Keratinocyte (primary cell): ENCODE results near the gene GP9. TPM values are rescaled to one million over a fixed set of nuclear protein-coding genes. Genes with fewer than 3 reads are reported as not detected.
"Not testable (repeated sequence)": the region's sequence is repeated elsewhere in the genome, so short reads cannot be mapped to it uniquely, and the experiment has no call there.

ENCODE experiments used
- DNase-seq: peaks from one replicate; pipeline ENCODE4 v3.0.0-alpha.2; 2011; ENCODE audit warnings: low read depth, missing footprints, low spot score
- FAIRE-seq: peaks from 2 replicates; lab custom pipeline; 2011; peaks lifted over from hg19 to GRCh38; lab: Jason Lieb, UNC
- H2AFZ ChIP-seq: 2 replicates; pipeline ENCODE4 v1.6.0; 2012; ENCODE audit warnings: low read length, control low read depth, inconsistent platforms; ENCODE audit not compliant: control insufficient read depth
- H3K27ac ChIP-seq: 2 replicates; pipeline ENCODE4 v1.5.1; 2011; ENCODE audit warnings: low read length; ENCODE audit not compliant: control insufficient read depth, insufficient read depth
- H3K27me3 ChIP-seq: 3 replicates; pipeline ENCODE4 v1.6.0; 2011; ENCODE audit warnings: low read length; ENCODE audit not compliant: control insufficient read depth, insufficient read depth; ENCODE audit errors: extremely low read depth
- H3K36me3 ChIP-seq, 2 experiments: 2 replicates in 1 of 2; 3 replicates in 1 of 2; pipeline ENCODE4 v1.5.1; 2011; ENCODE audit warnings: low read length in 2 of 2, mild to moderate bottlenecking in 1 of 2; ENCODE audit not compliant: control insufficient read depth in 2 of 2, insufficient read depth in 2 of 2; ENCODE audit errors: extremely low read depth in 1 of 2
- H3K4me1 ChIP-seq: 3 replicates; pipeline ENCODE4 v1.5.1; 2011; ENCODE audit warnings: low read length; ENCODE audit not compliant: control insufficient read depth, insufficient read depth; ENCODE audit errors: extremely low read depth
- H3K4me2 ChIP-seq: 3 replicates; pipeline ENCODE4 v1.6.0; 2011; ENCODE audit warnings: low read depth, low read length; ENCODE audit not compliant: control insufficient read depth, insufficient read depth; ENCODE audit errors: extremely low read depth
- H3K4me3 ChIP-seq, 3 experiments: fragments of 200-600 bp in 1 of 3; sonication (generic) in 1 of 3; 2 replicates in 2 of 3; 3 replicates in 1 of 3; pipeline ENCODE4 v1.5.1; 2011 to 2016; ENCODE audit warnings: low read length in 3 of 3, mild to moderate bottlenecking in 3 of 3, control low read depth in 2 of 3, inconsistent platforms in 1 of 3, low read depth in 1 of 3, mixed read lengths in 1 of 3, mixed run types in 1 of 3, moderate library complexity in 1 of 3; ENCODE audit not compliant: control insufficient read depth in 2 of 3, insufficient read depth in 2 of 3; ENCODE audit errors: extremely low read depth in 1 of 3
- H3K79me2 ChIP-seq: 2 replicates; pipeline ENCODE4 v1.6.0; 2012; ENCODE audit warnings: low read length; ENCODE audit not compliant: control insufficient read depth, insufficient read depth
- H3K9ac ChIP-seq: 3 replicates; pipeline ENCODE4 v1.6.0; 2011; ENCODE audit warnings: low read length; ENCODE audit not compliant: control insufficient read depth, insufficient read depth; ENCODE audit errors: extremely low read depth
- H3K9me1 ChIP-seq: 3 replicates; pipeline ENCODE4 v1.6.0; 2011; ENCODE audit warnings: low read length; ENCODE audit not compliant: control insufficient read depth, insufficient read depth; ENCODE audit errors: extremely low read depth
- H3K9me3 ChIP-seq: 2 replicates; pipeline ENCODE4 v1.5.1; 2012; ENCODE audit warnings: low read depth, low read length; ENCODE audit not compliant: control insufficient read depth
- H4K20me1 ChIP-seq: 3 replicates; pipeline ENCODE4 v1.6.0; 2011; ENCODE audit warnings: low read length; ENCODE audit not compliant: control insufficient read depth, insufficient read depth; ENCODE audit errors: extremely low read depth
- EZH2 ChIP-seq: IDR thresholded peaks from one replicate; pipeline ENCODE4 v1.6.1; 2012; ENCODE audit warnings: inconsistent platforms, mild to moderate bottlenecking, low read length, moderate library complexity
- dilution Hi-C: fragments of 300-500 bp; cut with MboI; formaldehyde crosslinking; loops from one replicate; pipeline ENCODE4 v1.7.0; 2020; ENCODE audit warnings: low sequenced_read_pairs; ENCODE audit not compliant: extremely low pct_ligation_motif_present
- polyA plus RNA-seq, 5 experiments: library from polyadenylated mRNA; depleted of rRNA in 3 of 5; stranded (reverse) in 3 of 5; stranded (forward) in 1 of 5; unstranded in 1 of 5; fragments of >200 nt; gene quantifications; 1 replicate in 1 of 5; 2 replicates in 3 of 5; 3 replicates in 1 of 5; pipeline versions ENCODE4 v1.2.1 to v1.2.3, GENCODE V29; 2011 to 2012; ENCODE audit warnings: missing spikeins in 2 of 5, low read depth in 1 of 5, low replicate concordance in 1 of 5
- TF ChIP-seq, protein P1 (sequence below), 3 experiments: IDR thresholded peaks in 1 of 3; conservative IDR thresholded peaks in 1 of 3; optimal IDR thresholded peaks in 1 of 3; 2 replicates in 2 of 3; 3 replicates in 1 of 3; pipeline versions ENCODE3 to v1.5.1; 2011; ENCODE audit warnings: low read length in 3 of 3, mild to moderate bottlenecking in 3 of 3, moderate library complexity in 2 of 3, control low read depth in 1 of 3, inconsistent platforms in 1 of 3; ENCODE audit not compliant: insufficient read depth in 2 of 3; ENCODE audit errors: extremely low read depth in 1 of 3

GP9 gene
- polyA plus RNA-seq, 1 donor (not counting 4 experiments of a cell fraction or from before 2014, with no cell fraction given): not detected

- H3K27ac ChIP-seq: peak overlapping the region; percentile 24
- no peaks in the 10 kb centered on the region for H3K9me1 ChIP-seq
- dilution Hi-C loops: no loop called here
- no peaks in the 10 kb centered on the region for H3K27me3 ChIP-seq
- no peak overlapping the region for H2AFZ ChIP-seq
- no peaks in the 10 kb centered on the region for H4K20me1 ChIP-seq
- peaks cover 0 to 4% of the 10 kb centered on the region in 2 experiments for H3K36me3 ChIP-seq
- peak overlapping the region; percentile 45 for H3K4me2 ChIP-seq
- no peaks in the 10 kb centered on the region for H3K79me2 ChIP-seq
- H3K4me3 ChIP-seq: no peak overlapping the region
- H3K9ac ChIP-seq: peak overlapping the region; percentile 42
- no peak for FAIRE-seq
- TF ChIP-seq, protein P1, sequence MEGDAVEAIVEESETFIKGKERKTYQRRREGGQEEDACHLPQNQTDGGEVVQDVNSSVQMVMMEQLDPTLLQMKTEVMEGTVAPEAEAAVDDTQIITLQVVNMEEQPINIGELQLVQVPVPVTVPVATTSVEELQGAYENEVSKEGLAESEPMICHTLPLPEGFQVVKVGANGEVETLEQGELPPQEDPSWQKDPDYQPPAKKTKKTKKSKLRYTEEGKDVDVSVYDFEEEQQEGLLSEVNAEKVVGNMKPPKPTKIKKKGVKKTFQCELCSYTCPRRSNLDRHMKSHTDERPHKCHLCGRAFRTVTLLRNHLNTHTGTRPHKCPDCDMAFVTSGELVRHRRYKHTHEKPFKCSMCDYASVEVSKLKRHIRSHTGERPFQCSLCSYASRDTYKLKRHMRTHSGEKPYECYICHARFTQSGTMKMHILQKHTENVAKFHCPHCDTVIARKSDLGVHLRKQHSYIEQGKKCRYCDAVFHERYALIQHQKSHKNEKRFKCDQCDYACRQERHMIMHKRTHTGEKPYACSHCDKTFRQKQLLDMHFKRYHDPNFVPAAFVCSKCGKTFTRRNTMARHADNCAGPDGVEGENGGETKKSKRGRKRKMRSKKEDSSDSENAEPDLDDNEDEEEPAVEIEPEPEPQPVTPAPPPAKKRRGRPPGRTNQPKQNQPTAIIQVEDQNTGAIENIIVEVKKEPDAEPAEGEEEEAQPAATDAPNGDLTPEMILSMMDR (optimal IDR thresholded peaks at IDR 0.05 in 1 of 3, IDR thresholded peaks at IDR 0.05 in 1 of 3, conservative IDR thresholded peaks at IDR 0.05 in 1 of 3; ENCODE audit: extremely low read depth in 1 of 3, insufficient read depth in 2 of 3, low read length in 3 of 3): no peak
- no peak for TF ChIP-seq EZH2
- DNase-seq: peak; percentile 2
- no peaks in the 10 kb centered on the region for H3K9me3 ChIP-seq
- peaks cover 4% of the 10 kb centered on the region for H3K4me1 ChIP-seq
Measured at GRCh38 chr3:129087138-129087702, 26.6 kb downstream of the GP9 start.

DNA sequence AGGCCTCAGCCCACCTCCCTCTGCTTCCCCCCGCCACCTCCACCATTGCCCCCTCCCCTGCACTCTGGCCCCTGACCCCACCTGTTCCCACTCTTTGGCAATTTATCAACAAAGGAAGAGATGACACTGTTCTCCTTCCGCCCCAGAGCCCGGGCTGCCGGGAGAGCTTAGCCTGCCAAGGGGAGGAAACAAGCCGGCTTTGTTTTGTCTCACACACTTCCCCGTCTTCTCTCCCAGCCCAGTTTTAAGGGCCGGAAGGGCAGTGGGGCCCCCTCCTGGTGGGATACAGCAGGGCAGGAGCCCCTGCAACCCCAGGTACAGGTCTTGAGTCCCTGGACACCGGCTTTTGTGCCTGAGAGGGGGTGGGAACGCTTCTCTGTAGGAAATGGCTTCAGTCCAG is 27.3 kb downstream of the GP9 start:
- not testable (repeated sequence) for DNase-seq

DNA sequence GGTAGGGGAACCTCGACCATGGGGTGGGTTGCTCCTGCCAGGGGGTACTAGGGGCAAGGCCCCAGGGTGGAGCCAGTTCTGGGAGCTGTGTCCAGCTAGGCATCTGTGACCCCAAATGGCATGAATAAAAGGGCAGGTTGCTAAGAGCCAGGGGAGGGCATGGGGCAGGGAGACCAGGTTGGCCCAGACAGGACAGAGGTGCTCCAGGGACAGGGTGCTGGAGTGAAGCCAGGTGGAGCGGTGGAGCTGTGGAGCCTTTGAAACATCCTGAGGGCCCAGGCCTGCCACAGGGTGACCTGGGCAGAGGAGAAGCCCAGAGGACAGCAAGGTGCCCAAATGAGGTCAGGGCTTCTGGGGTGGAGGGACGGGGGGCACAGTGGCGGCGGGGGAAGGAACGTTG is 27.7 kb downstream of the GP9 start:
- DNase-seq, H3K4me1 ChIP-seq, H3K4me3 ChIP-seq, H3K9me3 ChIP-seq, H3K27ac ChIP-seq, H3K27me3 ChIP-seq, H3K9ac ChIP-seq, H3K4me2 ChIP-seq, H3K36me3 ChIP-seq, dilution Hi-C loops, H4K20me1 ChIP-seq, H3K79me2 ChIP-seq, FAIRE-seq, H2AFZ ChIP-seq, H3K9me1 ChIP-seq: not testable (repeated sequence)

More for the DNA sequence above, 27.3 kb downstream of the GP9 start:
- H3K4me1 ChIP-seq, H4K20me1 ChIP-seq, H3K27me3 ChIP-seq, H3K79me2 ChIP-seq, H3K4me2 ChIP-seq, H3K4me3 ChIP-seq, H2AFZ ChIP-seq, dilution Hi-C loops, H3K9me3 ChIP-seq, H3K9ac ChIP-seq, H3K9me1 ChIP-seq, H3K27ac ChIP-seq, H3K36me3 ChIP-seq: not testable (repeated sequence)
- peak; percentile 67 for FAIRE-seq
